Vagina (tissue), 2 donors: ENCODE results near the gene FETUB.

Source experiments
- POLR2A ChIP-seq, 2 donors: fragments of 450-650 bp; IDR thresholded peaks; one replicate each; pipeline ENCODE4 v1.6.1; 2017; ENCODE audit warnings: antibody characterized with exemption in 2 of 2, mild to moderate bottlenecking in 2 of 2, moderate library complexity in 2 of 2
- POLR2AphosphoS5 ChIP-seq, 2 donors: sonication (generic); formaldehyde crosslinking; IDR thresholded peaks; one replicate each; pipeline ENCODE4 v1.9.0; 2017; ENCODE audit warnings: antibody characterized with exemption in 2 of 2, mild to moderate bottlenecking in 2 of 2, low read depth in 1 of 2; ENCODE audit not compliant: insufficient read depth in 1 of 2
- TF ChIP-seq, protein P1 (sequence below), 3 experiments: fragments of 450-650 bp in 2 of 3; fragments of 200-600 bp in 1 of 3; sonication (generic) in 1 of 3; IDR thresholded peaks; one replicate each; pipeline ENCODE4 v1.5.1; 2017 to 2019; ENCODE audit warnings: antibody characterized with exemption in 3 of 3, mild to moderate bottlenecking in 2 of 3, moderate library complexity in 2 of 3

DNA sequence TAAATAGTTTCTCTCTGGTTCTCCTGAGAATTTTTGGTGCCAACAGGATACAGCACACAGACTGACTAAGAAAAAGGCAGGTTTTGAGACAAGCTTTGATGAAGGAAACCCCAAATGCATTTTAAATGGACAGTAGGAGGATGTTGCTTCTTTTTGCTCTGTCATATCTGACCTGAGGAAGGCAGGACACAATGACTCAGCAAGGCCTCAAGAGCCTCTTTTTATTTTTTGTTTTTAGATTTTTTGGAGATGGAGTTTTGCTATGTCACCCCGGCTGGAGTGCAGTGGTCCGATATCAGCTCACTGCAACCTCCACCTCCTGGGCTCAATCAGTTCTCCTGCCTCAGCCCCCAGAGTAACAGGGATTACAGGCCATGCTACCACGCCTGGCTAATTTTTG, 60.1 kb downstream of the FETUB start:
- TF ChIP-seq POLR2A (IDR thresholded peaks at IDR 0.05), result no peak
- TF ChIP-seq, protein P1, sequence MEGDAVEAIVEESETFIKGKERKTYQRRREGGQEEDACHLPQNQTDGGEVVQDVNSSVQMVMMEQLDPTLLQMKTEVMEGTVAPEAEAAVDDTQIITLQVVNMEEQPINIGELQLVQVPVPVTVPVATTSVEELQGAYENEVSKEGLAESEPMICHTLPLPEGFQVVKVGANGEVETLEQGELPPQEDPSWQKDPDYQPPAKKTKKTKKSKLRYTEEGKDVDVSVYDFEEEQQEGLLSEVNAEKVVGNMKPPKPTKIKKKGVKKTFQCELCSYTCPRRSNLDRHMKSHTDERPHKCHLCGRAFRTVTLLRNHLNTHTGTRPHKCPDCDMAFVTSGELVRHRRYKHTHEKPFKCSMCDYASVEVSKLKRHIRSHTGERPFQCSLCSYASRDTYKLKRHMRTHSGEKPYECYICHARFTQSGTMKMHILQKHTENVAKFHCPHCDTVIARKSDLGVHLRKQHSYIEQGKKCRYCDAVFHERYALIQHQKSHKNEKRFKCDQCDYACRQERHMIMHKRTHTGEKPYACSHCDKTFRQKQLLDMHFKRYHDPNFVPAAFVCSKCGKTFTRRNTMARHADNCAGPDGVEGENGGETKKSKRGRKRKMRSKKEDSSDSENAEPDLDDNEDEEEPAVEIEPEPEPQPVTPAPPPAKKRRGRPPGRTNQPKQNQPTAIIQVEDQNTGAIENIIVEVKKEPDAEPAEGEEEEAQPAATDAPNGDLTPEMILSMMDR (IDR thresholded peaks at IDR 0.05), result no peak
- no peak for TF ChIP-seq POLR2AphosphoS5 (IDR thresholded peaks at IDR 0.05; ENCODE audit: insufficient read depth in 1 of 2, low read depth in 1 of 2)
